8988T (cell line): Measurements from ENCODE around the gene SLC39A11.
"Not testable (repeated sequence)": the region's sequence is repeated elsewhere in the genome, so short reads cannot be mapped to it uniquely, and the experiment has no call there.

Experiments used
- DNase-seq: peaks from one replicate; pipeline ENCODE4 v3.0.0; 2011

Gene SLC39A11

GRCh38 chr17:73105431-73105830 lies 12.9 kb upstream of the SLC39A11 start:
- no peak for DNase-seq

GRCh38 chr17:73104450-73104849 lies 12.0 kb upstream of the SLC39A11 start:
- DNase-seq = no peak

- DNase-seq = no peak
Measured at GRCh38 chr17:73103641-73104335, 11.3 kb upstream of the SLC39A11 start.

GRCh38 chr17:73101031-73101430 lies 8.5 kb upstream of the SLC39A11 start:
- DNase-seq = no peak

GRCh38 chr17:73100363-73100762 lies 7.9 kb upstream of the SLC39A11 start:
- no peak for DNase-seq

- DNase-seq = no peak
Measured at GRCh38 chr17:73099511-73099910, 7.0 kb upstream of the SLC39A11 start.

GRCh38 chr17:73098919-73099318 lies 6.4 kb upstream of the SLC39A11 start:
- no peak for DNase-seq

GRCh38 chr17:73097973-73098765 lies 5.7 kb upstream of the SLC39A11 start:
- DNase-seq = not testable (repeated sequence)

GRCh38 chr17:73096866-73097265 lies 4.4 kb upstream of the SLC39A11 start:
- DNase-seq = no peak

GRCh38 chr17:73096211-73096610 lies 3.7 kb upstream of the SLC39A11 start:
- DNase-seq = no peak

GRCh38 chr17:73093286-73093685 lies 798 bp upstream of the SLC39A11 start:
- DNase-seq = no peak

- DNase-seq = no peak
Measured at GRCh38 chr17:73091770-73092522, 542 bp downstream of the SLC39A11 start.

- DNase-seq = no peak
Measured at GRCh38 chr17:73091410-73091769, 1.1 kb downstream of the SLC39A11 start.

GRCh38 chr17:73090396-73091202 lies 1.9 kb downstream of the SLC39A11 start:
- no peak for DNase-seq

- no peak for DNase-seq
Measured at GRCh38 chr17:73089322-73090317, 2.9 kb downstream of the SLC39A11 start.

- DNase-seq = no peak
Measured at GRCh38 chr17:73088561-73088960, 3.9 kb downstream of the SLC39A11 start.

- DNase-seq = no peak
Measured at GRCh38 chr17:73083432-73083831, 9.1 kb downstream of the SLC39A11 start.

- DNase-seq = no peak
Measured at GRCh38 chr17:73074566-73074965, 17.9 kb downstream of the SLC39A11 start.

- DNase-seq = no peak
Measured at GRCh38 chr17:73072219-73072962, 20.1 kb downstream of the SLC39A11 start.

- no peak for DNase-seq
Measured at GRCh38 chr17:73071066-73071999, 21.2 kb downstream of the SLC39A11 start.
